H1 (cell line): Measurements from ENCODE around the gene RAMP3. TPM values are rescaled to one million over a fixed set of nuclear protein-coding genes. Genes with fewer than 3 reads are reported as not detected.

Source experiments
- CEBPB ChIP-seq: IDR thresholded peaks from 2 replicates; pipeline ENCODE4 v1.6.1; 2012; ENCODE audit warnings: low read depth, low read length
- CHD7 ChIP-seq: fragments of 300-600 bp; sonication (generic); IDR thresholded peaks from 2 replicates; pipeline ENCODE4 v1.7.1; 2012; ENCODE audit warnings: low read length, moderate library complexity, mild to moderate bottlenecking, inconsistent platforms; ENCODE audit not compliant: insufficient replicate concordance
- POLR2AphosphoS5 ChIP-seq: IDR thresholded peaks from 2 replicates; pipeline ENCODE4 v1.6.1; 2011; ENCODE audit warnings: low read depth, low read length
- SIX5 ChIP-seq: IDR thresholded peaks from 2 replicates; pipeline ENCODE4 v1.6.1; 2011; ENCODE audit warnings: mild to moderate bottlenecking, low read depth, low read length
- SP1 ChIP-seq: IDR thresholded peaks from 2 replicates; pipeline ENCODE4 v1.6.1; 2011; ENCODE audit warnings: low read depth, low read length
- polyA plus RNA-seq, 7 experiments: library from polyadenylated mRNA; depleted of rRNA in 3 of 7; stranded (reverse) in 5 of 7; unstranded in 2 of 7; fragments of >200 nt in 5 of 7; fragments of 200-250 nt in 2 of 7; gene quantifications; 1 replicate in 5 of 7; 2 replicates in 1 of 7; 4 replicates in 1 of 7; pipeline versions ENCODE4 v1.2.1 to v1.2.3, GENCODE V29; 2011 to 2013; ENCODE audit warnings: missing spikeins in 2 of 7, mixed read lengths in 2 of 7
- total RNA-seq: library from RNA; stranded (reverse); fragmentation: NEBNext Ultra II Directional; extraction: Animal tissue kit (Norgen Biotek cat#: 25700); gene quantifications from 2 replicates; pipeline ENCODE4 v1.2.1, GENCODE V29; 2021

RAMP3 gene
- total and polyA plus RNA-seq, 2 of the 8 experiments (the other 6 are each of a cell fraction or from before 2014, with no cell fraction given): 0.88 to 0.98 TPM

GRCh38 chr7:45189151-45189970 lies 31.8 kb downstream of the RAMP3 start (continued):
- TF ChIP-seq CHD7 (no peak), POLR2AphosphoS5 (no peak), CEBPB (no peak), SP1 (no peak), SIX5 (no peak)
